Neural progenitor cell (in vitro differentiated cells): Measurements from ENCODE around the gene PAM. TPM values are rescaled to one million over a fixed set of nuclear protein-coding genes. Genes with fewer than 3 reads are reported as not detected.

Source experiments
- DNase-seq: peaks from one replicate; pipeline ENCODE4 v3.0.0-alpha.2; 2016; ENCODE audit warnings: low spot score
- H2AFZ ChIP-seq: fragments of 200-600 bp; sonication (generic); replicated peaks from 2 replicates; pipeline ENCODE4 v1.6.1; 2016; ENCODE audit warnings: antibody characterized with exemption
- H3F3A ChIP-seq: fragments of 200-600 bp; sonication (generic); 2 replicates; pipeline ENCODE4 v1.6.1; 2016; ENCODE audit warnings: antibody characterized with exemption, low read depth
- H3K27ac ChIP-seq: fragments of 200-600 bp; sonication (generic); 2 replicates; pipeline ENCODE4 v1.5.1; 2016; ENCODE audit warnings: mild to moderate bottlenecking
- H3K27me3 ChIP-seq: fragments of 200-600 bp; sonication (generic); 2 replicates; pipeline ENCODE4 v1.6.1; 2016; ENCODE audit warnings: mild to moderate bottlenecking, moderate library complexity
- H3K36me3 ChIP-seq: fragments of 200-600 bp; sonication (generic); 2 replicates; pipeline ENCODE4 v1.5.1; 2016
- H3K4me1 ChIP-seq: fragments of 200-600 bp; sonication (generic); 2 replicates; pipeline ENCODE4 v1.6.1; 2016; ENCODE audit warnings: mixed run types
- H3K4me2 ChIP-seq: fragments of 200-600 bp; sonication (generic); 2 replicates; pipeline ENCODE4 v1.6.1; 2016
- H3K4me3 ChIP-seq: fragments of 200-600 bp; sonication (generic); 2 replicates; pipeline ENCODE4 v1.5.1; 2016
- H3K79me2 ChIP-seq: fragments of 200-600 bp; sonication (generic); 2 replicates; pipeline ENCODE4 v1.6.1; 2016; ENCODE audit warnings: low read depth
- H3K9ac ChIP-seq: fragments of 200-600 bp; sonication (generic); 2 replicates; pipeline ENCODE4 v1.6.1; 2016
- H3K9me3 ChIP-seq: fragments of 200-600 bp; sonication (generic); 2 replicates; pipeline ENCODE4 v1.5.1; 2016; ENCODE audit warnings: low read depth
- H4K20me1 ChIP-seq: fragments of 200-600 bp; sonication (generic); 2 replicates; pipeline ENCODE4 v1.6.1; 2016; ENCODE audit warnings: low read depth
- H3K27ac Mint-ChIP-seq: 3 replicates; pipeline ENCODE4 v1.8.0; 2021; ENCODE audit warnings: mixed read lengths
- H3K27me3 Mint-ChIP-seq: 2 replicates; pipeline ENCODE4 v1.8.0; 2022; ENCODE audit warnings: low read depth, mild to moderate bottlenecking, inconsistent platforms, moderate library complexity, mixed read lengths; ENCODE audit not compliant: insufficient read depth
- H3K36me3 Mint-ChIP-seq: 3 replicates; pipeline ENCODE4 v1.8.0; 2021; ENCODE audit warnings: mixed read lengths
- H3K4me1 Mint-ChIP-seq: 3 replicates; pipeline ENCODE4 v1.8.0; 2021; ENCODE audit warnings: mixed read lengths
- H3K4me3 Mint-ChIP-seq: 3 replicates; pipeline ENCODE4 v1.8.0; 2021; ENCODE audit warnings: mild to moderate bottlenecking, moderate library complexity, mixed read lengths
- H3K9me3 Mint-ChIP-seq: 3 replicates; pipeline ENCODE4 v1.8.0; 2020; ENCODE audit warnings: mixed read lengths
- CTCF ChIP-seq: fragments of 200-600 bp; sonication (generic); IDR thresholded peaks from 2 replicates; pipeline ENCODE4 v1.5.1; 2017; ENCODE audit warnings: antibody characterized with exemption, mild to moderate bottlenecking
- EZH2 ChIP-seq: fragments of 200-600 bp; sonication (generic); IDR thresholded peaks from 2 replicates; pipeline ENCODE4 v1.6.1; 2017; ENCODE audit warnings: antibody characterized with exemption, mild to moderate bottlenecking, moderate library complexity
- EZH2phosphoT487 ChIP-seq: fragments of 200-600 bp; sonication (generic); IDR thresholded peaks from 2 replicates; pipeline ENCODE4 v1.6.1; 2017; ENCODE audit warnings: antibody characterized with exemption
- total RNA-seq: library from RNA; depleted of rRNA; stranded (reverse); fragments of >200 nt; gene quantifications from 2 replicates; pipeline ENCODE4 v1.2.3, GENCODE V29; 2015; ENCODE audit warnings: low replicate concordance

PAM gene
- total RNA-seq, 1 donor from 2014 or later, result 246 TPM

DNA sequence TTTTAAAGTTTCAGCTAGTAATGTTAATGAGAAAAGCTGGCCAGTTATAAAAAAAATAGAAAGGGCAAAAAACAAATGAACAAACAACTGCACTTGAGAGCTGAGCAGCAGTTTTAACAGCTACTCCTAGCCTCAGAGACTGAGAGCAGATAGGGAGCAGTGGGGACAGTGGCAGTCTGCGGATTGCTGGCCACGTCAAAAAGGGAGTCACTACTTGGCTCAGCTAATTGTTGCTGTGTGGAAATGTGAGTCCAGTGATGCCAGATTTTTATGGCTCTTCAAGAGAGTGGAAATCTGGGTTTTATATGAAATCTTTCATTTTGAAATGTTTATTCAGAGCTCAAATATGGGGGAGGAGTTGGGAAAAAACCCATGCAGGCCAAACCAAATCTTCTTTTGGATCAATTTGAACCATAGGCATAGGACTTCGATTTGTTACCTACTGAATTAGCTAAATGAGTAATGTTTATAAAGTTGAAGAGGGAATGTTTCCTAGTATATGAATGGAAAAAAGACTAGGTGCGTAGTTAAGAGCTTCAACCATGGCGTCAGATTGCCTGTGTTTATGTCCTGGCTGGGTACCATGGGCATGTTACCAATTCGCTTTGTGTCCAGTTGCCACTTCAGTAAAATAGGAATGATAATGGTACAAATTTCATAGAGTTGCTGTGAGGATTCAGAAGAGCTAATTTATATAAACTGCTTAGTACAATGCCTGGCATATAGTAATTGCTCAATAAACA, 102.1 kb downstream of the PAM start:
- Histone ChIP-seq H3K27ac (no peak overlapping the region), H3K4me2 (no peak overlapping the region), H3F3A (peaks cover 4% of the 10 kb centered on the region), H3K79me2 (no peaks in the 10 kb centered on the region), H3K36me3 (no peaks in the 10 kb centered on the region), H2AFZ (no peak overlapping the region), H3K9ac (no peak overlapping the region), H4K20me1 (no peaks in the 10 kb centered on the region), H3K4me3 (no peak overlapping the region), H3K9me3 (no peaks in the 10 kb centered on the region), H3K4me1 (no peaks in the 10 kb centered on the region), H3K27me3 (no peaks in the 10 kb centered on the region)
- H3K4me3 Mint-ChIP-seq, result no peak overlapping the region
- peaks cover 6% of the 10 kb centered on the region for H3K36me3 Mint-ChIP-seq
- TF ChIP-seq CTCF (no peak), EZH2 (no peak), EZH2phosphoT487 (no peak)
- H3K27ac Mint-ChIP-seq, result no peak overlapping the region
- H3K4me1 Mint-ChIP-seq, result peaks cover 10% of the 10 kb centered on the region
- no peak for DNase-seq
- no peaks in the 10 kb centered on the region for H3K9me3 Mint-ChIP-seq
- H3K27me3 Mint-ChIP-seq, result no peaks in the 10 kb centered on the region

- Histone ChIP-seq H3K9ac (no peak overlapping the region), H3K4me2 (no peak overlapping the region), H3K27me3 (no peaks in the 10 kb centered on the region), H3K4me1 (peaks cover under 1% of the 10 kb centered on the region), H3K27ac (no peak overlapping the region), H2AFZ (no peak overlapping the region), H3F3A (peaks cover 13% of the 10 kb centered on the region), H3K79me2 (no peaks in the 10 kb centered on the region), H4K20me1 (no peaks in the 10 kb centered on the region), H3K36me3 (no peaks in the 10 kb centered on the region), H3K4me3 (no peak overlapping the region), H3K9me3 (no peaks in the 10 kb centered on the region)
- DNase-seq, result no peak
- Mint-ChIP-seq H3K4me1 (peaks cover 9% of the 10 kb centered on the region), H3K27me3 (no peaks in the 10 kb centered on the region), H3K36me3 (peaks cover 6% of the 10 kb centered on the region), H3K27ac (no peak overlapping the region), H3K4me3 (no peak overlapping the region), H3K9me3 (no peaks in the 10 kb centered on the region)
- no peak for TF ChIP-seq EZH2
- TF ChIP-seq EZH2phosphoT487, result no peak
- TF ChIP-seq CTCF, result no peak
Measured at GRCh38 chr5:102858221-102858620, 103.1 kb downstream of the PAM start.

GRCh38 chr5:102858808-102859207, 103.7 kb downstream of the PAM start:
- H3K36me3 Mint-ChIP-seq, result peaks cover 6% of the 10 kb centered on the region
- H2AFZ ChIP-seq, result no peak overlapping the region
- H3K4me1 Mint-ChIP-seq, result peaks cover 12% of the 10 kb centered on the region
- H3K27me3 Mint-ChIP-seq, result no peaks in the 10 kb centered on the region
- peaks cover 6% of the 10 kb centered on the region for H3K4me1 ChIP-seq
- no peaks in the 10 kb centered on the region for H3K27me3 ChIP-seq
- H3F3A ChIP-seq, result peaks cover 19% of the 10 kb centered on the region
- H3K4me3 ChIP-seq, result no peak overlapping the region
- H3K27ac Mint-ChIP-seq, result no peak overlapping the region
- H3K4me3 Mint-ChIP-seq, result no peak overlapping the region
- H3K79me2 ChIP-seq, result no peaks in the 10 kb centered on the region
- H4K20me1 ChIP-seq, result no peaks in the 10 kb centered on the region
- no peak overlapping the region for H3K27ac ChIP-seq
- no peaks in the 10 kb centered on the region for H3K9me3 Mint-ChIP-seq
- no peak overlapping the region for H3K4me2 ChIP-seq
- no peaks in the 10 kb centered on the region for H3K9me3 ChIP-seq
- TF ChIP-seq EZH2 (no peak), EZH2phosphoT487 (no peak), CTCF (no peak)
- H3K9ac ChIP-seq, result no peak overlapping the region
- DNase-seq, result no peak
- no peaks in the 10 kb centered on the region for H3K36me3 ChIP-seq
